Measurements from ENCODE around the gene SMIM36.

DNA sequence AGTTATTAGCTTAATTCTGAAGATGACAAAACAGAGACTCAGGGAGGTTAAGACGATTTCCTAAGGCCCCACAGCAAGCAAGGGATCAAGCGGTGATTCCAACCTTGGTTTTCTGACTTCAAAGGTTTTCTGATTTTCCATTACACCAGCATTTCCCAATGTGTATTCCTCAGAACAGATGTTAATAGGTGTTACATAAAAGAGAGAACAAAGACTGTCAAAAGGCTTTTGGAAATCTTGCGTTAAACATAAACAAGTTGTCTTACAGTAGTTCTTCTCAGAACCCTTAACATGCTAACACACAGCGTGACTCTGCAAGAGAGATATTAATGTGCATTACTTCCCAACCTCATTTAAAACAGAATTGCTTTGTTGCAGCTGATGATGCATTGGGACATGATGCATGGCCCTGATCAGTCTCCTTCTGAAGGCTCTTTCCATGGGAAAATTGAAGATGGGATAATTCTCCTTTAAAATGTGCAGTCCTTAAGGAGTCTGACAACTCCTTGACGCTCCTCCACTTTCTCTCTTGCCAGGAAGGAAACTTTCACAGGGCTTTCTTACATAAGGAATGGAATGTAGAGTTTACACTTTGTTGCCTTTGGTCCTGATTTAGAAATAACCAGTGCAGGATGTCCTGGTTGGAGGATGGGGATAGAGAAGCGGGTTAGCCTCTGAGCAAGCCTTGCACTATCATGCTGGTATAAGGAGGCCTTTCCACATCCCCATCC, 68.1 kb downstream of the SMIM36 start:
- TF ChIP-seq, protein P1, sequence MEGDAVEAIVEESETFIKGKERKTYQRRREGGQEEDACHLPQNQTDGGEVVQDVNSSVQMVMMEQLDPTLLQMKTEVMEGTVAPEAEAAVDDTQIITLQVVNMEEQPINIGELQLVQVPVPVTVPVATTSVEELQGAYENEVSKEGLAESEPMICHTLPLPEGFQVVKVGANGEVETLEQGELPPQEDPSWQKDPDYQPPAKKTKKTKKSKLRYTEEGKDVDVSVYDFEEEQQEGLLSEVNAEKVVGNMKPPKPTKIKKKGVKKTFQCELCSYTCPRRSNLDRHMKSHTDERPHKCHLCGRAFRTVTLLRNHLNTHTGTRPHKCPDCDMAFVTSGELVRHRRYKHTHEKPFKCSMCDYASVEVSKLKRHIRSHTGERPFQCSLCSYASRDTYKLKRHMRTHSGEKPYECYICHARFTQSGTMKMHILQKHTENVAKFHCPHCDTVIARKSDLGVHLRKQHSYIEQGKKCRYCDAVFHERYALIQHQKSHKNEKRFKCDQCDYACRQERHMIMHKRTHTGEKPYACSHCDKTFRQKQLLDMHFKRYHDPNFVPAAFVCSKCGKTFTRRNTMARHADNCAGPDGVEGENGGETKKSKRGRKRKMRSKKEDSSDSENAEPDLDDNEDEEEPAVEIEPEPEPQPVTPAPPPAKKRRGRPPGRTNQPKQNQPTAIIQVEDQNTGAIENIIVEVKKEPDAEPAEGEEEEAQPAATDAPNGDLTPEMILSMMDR (conservative IDR thresholded peaks at IDR 0.05), result no peak
- TF ChIP-seq ZFX (IDR thresholded peaks at IDR 0.05), result no peak

All from C4-2B (cell line).